HEK293 (cell line): ENCODE results near the gene HSD17B10.

Source experiments
- CTCF ChIA-PET: fragments of 350-600 bp; formaldehyde crosslinking; extraction: SDS; loops from one replicate; lab custom pipeline; 2021; ENCODE audit warnings: antibody characterized with exemption; lab: Yijun Ruan, JAX
- POLR2A ChIA-PET: fragments of 300-600 bp; formaldehyde crosslinking; extraction: SDS; loops from one replicate; lab custom pipeline; 2020; ENCODE audit warnings: antibody characterized with exemption, inconsistent platforms; lab: Yijun Ruan, JAX
- H3K27ac ChIP-seq: fragments of 200-500 bp; sonication (Bioruptor generic); 2 replicates; pipeline ENCODE4 v1.5.1; 2014; ENCODE audit warnings: low read depth, low read length, control low read depth, inconsistent platforms; ENCODE audit errors: extremely low read depth
- H3K36me3 ChIP-seq, 2 experiments: fragments of 200-500 bp in 1 of 2; sonication (Bioruptor generic) in 1 of 2; 1 replicate in 1 of 2; 2 replicates in 1 of 2; pipeline ENCODE4 v1.5.1; 2014 to 2017; ENCODE audit warnings: inconsistent platforms in 2 of 2, low read length in 2 of 2; ENCODE audit not compliant: control insufficient read depth in 2 of 2, insufficient read depth in 1 of 2
- H3K4me1 ChIP-seq: fragments of 200-500 bp; sonication (Bioruptor generic); 2 replicates; pipeline ENCODE4 v1.5.1; 2014; ENCODE audit warnings: mild to moderate bottlenecking, low read length, inconsistent platforms; ENCODE audit not compliant: control insufficient read depth, insufficient read depth
- H3K4me3 ChIP-seq: 2 replicates; pipeline ENCODE4 v1.5.1; 2011; ENCODE audit warnings: low read depth, mild to moderate bottlenecking, control low read depth, low read length, moderate library complexity
- H3K9me3 ChIP-seq: fragments of 200-500 bp; sonication (Bioruptor generic); 2 replicates; pipeline ENCODE4 v1.5.1; 2014; ENCODE audit warnings: low read depth, low read length, inconsistent platforms; ENCODE audit not compliant: control insufficient read depth, insufficient read depth
- HOXD13 ChIP-seq: sonication (generic); formaldehyde crosslinking; IDR thresholded peaks from 2 replicates; pipeline ENCODE4 v1.8.0; 2022; ENCODE audit warnings: missing genetic modification reagents, borderline replicate concordance
- KLF8 ChIP-seq: fragments of 450-650 bp; formaldehyde crosslinking; IDR thresholded peaks from 2 replicates; pipeline ENCODE4 v1.5.1; 2016; ENCODE audit warnings: missing biosample characterization, missing genetic modification characterization
- MZF1 ChIP-seq: fragments of 450-650 bp; formaldehyde crosslinking; IDR thresholded peaks from 2 replicates; pipeline ENCODE4 v1.5.1; 2017; ENCODE audit warnings: missing biosample characterization, missing genetic modification characterization, borderline replicate concordance
- ZNF132 ChIP-seq: fragments of 450-650 bp; formaldehyde crosslinking; IDR thresholded peaks from 2 replicates; pipeline ENCODE4 v1.5.1; 2017; ENCODE audit warnings: missing biosample characterization, missing genetic modification characterization, borderline replicate concordance
- ZNF133 ChIP-seq: fragments of 450-650 bp; formaldehyde crosslinking; IDR thresholded peaks from 2 replicates; pipeline ENCODE4 v1.5.1; 2016; ENCODE audit warnings: missing biosample characterization, missing genetic modification characterization
- ZNF140 ChIP-seq: fragments of 450-650 bp; formaldehyde crosslinking; IDR thresholded peaks from 2 replicates; pipeline ENCODE4 v1.5.1; 2016; ENCODE audit warnings: missing biosample characterization, missing genetic modification characterization
- ZNF155 ChIP-seq: fragments of 450-650 bp; formaldehyde crosslinking; IDR thresholded peaks from 2 replicates; pipeline ENCODE4 v1.5.1; 2016; ENCODE audit warnings: missing biosample characterization, missing genetic modification characterization
- ZNF175 ChIP-seq: fragments of 450-650 bp; formaldehyde crosslinking; IDR thresholded peaks from 2 replicates; pipeline ENCODE4 v1.5.1; 2016; ENCODE audit warnings: missing biosample characterization, missing genetic modification characterization
- ZNF2 ChIP-seq: fragments of 450-650 bp; formaldehyde crosslinking; IDR thresholded peaks from 2 replicates; pipeline ENCODE4 v1.5.1; 2016; ENCODE audit warnings: missing biosample characterization, missing genetic modification characterization
- ZNF266 ChIP-seq: fragments of 450-650 bp; formaldehyde crosslinking; IDR thresholded peaks from 2 replicates; pipeline ENCODE4 v1.5.1; 2016; ENCODE audit warnings: missing biosample characterization, missing genetic modification characterization, low read depth
- ZNF37A ChIP-seq: fragments of 450-650 bp; IDR thresholded peaks from 2 replicates; pipeline ENCODE4 v1.5.1; 2018; ENCODE audit warnings: missing biosample characterization, missing genetic modification characterization
- ZNF394 ChIP-seq: fragments of 450-650 bp; formaldehyde crosslinking; IDR thresholded peaks from 2 replicates; pipeline ENCODE4 v1.5.1; 2016; ENCODE audit warnings: missing biosample characterization, missing genetic modification characterization, mild to moderate bottlenecking, moderate library complexity, borderline replicate concordance
- ZNF449 ChIP-seq: fragments of 450-650 bp; formaldehyde crosslinking; IDR thresholded peaks from 2 replicates; pipeline ENCODE4 v1.5.1; 2017; ENCODE audit warnings: missing biosample characterization, mild to moderate bottlenecking, missing genetic modification characterization, moderate library complexity
- ZNF530 ChIP-seq: fragments of 450-650 bp; formaldehyde crosslinking; IDR thresholded peaks from 2 replicates; pipeline ENCODE4 v1.5.1; 2016; ENCODE audit warnings: low read depth, missing biosample characterization, missing genetic modification characterization
- ZNF600 ChIP-seq: fragments of 450-650 bp; formaldehyde crosslinking; IDR thresholded peaks from 2 replicates; pipeline ENCODE4 v1.5.1; 2016; ENCODE audit warnings: missing biosample characterization, missing genetic modification characterization
- ZNF701 ChIP-seq: fragments of 450-650 bp; formaldehyde crosslinking; IDR thresholded peaks from 2 replicates; pipeline ENCODE4 v1.5.1; 2016; ENCODE audit warnings: missing biosample characterization, missing genetic modification characterization
- ZNF830 ChIP-seq: fragments of 450-650 bp; IDR thresholded peaks from 2 replicates; pipeline ENCODE4 v1.5.0; 2018; ENCODE audit warnings: missing biosample characterization, missing genetic modification characterization, low read depth, mild to moderate bottlenecking, moderate library complexity
- ZSCAN18 ChIP-seq: fragments of 450-650 bp; formaldehyde crosslinking; IDR thresholded peaks from 2 replicates; pipeline ENCODE4 v1.5.1; 2016; ENCODE audit warnings: missing biosample characterization, missing genetic modification characterization
- TF ChIP-seq, protein P1 (sequence below): fragments of 450-650 bp; IDR thresholded peaks from 2 replicates; pipeline ENCODE4 v1.5.1; 2018; ENCODE audit warnings: missing biosample characterization, missing genetic modification characterization
- TF ChIP-seq, protein P2 (sequence below): fragments of 450-650 bp; formaldehyde crosslinking; IDR thresholded peaks from 2 replicates; pipeline ENCODE4 v1.5.1; 2016; ENCODE audit warnings: missing biosample characterization, missing genetic modification characterization
- TF ChIP-seq, protein P3 (sequence below): fragments of 450-650 bp; formaldehyde crosslinking; IDR thresholded peaks from 2 replicates; pipeline ENCODE4 v1.5.1; 2016; ENCODE audit warnings: missing biosample characterization, missing genetic modification characterization, borderline replicate concordance

HSD17B10 gene

DNA sequence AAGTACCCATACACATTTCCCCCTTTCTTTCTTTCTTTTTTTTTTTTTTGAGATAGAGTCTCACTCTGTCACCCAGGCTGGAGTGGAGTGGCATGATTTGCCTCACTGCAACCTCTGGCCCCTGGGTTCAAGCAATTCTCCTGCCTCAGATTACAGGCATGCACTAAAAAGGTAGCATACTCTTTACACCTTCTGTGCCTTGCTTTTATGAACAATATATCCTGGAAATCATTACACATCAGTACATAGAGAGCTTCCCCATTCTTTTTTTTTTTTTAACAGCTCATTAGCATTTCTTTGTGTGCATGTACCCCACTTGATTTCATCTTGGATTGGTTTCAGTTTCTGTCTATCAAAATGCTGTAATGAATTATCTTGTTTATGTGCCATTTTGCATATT, 18.6 kb upstream of the HSD17B10 start:
- CTCF ChIA-PET = interaction anchor here (0.6 to 1.7 kb wide), 6 partner anchors 14 to 167 kb away, joined by 3 to 10 read pairs (median 3); no protein-coding TSS in a partner anchor
- POLR2A ChIA-PET = interaction anchor here (1.5 kb wide), 1 partner anchor 30 kb away, joined by 4 read pairs; the partner anchor contains the start of genes RIBC1 and SMC1A
- H3K4me3 ChIP-seq = no peak overlapping the region
- TF ChIP-seq ZNF701 (tag by site-specific recombination) = no peak
- TF ChIP-seq ZNF600 (tag by site-specific recombination) = no peak
- no peak for TF ChIP-seq ZNF449 (tag by site-specific recombination)
- no peak for TF ChIP-seq ZNF266 (tag by site-specific recombination)
- no peak for TF ChIP-seq ZNF394 (tag by site-specific recombination)
- no peak for TF ChIP-seq KLF8 (tag by site-specific recombination)
- no peak for TF ChIP-seq ZNF37A (tag by site-specific recombination)
- TF ChIP-seq, protein P1, sequence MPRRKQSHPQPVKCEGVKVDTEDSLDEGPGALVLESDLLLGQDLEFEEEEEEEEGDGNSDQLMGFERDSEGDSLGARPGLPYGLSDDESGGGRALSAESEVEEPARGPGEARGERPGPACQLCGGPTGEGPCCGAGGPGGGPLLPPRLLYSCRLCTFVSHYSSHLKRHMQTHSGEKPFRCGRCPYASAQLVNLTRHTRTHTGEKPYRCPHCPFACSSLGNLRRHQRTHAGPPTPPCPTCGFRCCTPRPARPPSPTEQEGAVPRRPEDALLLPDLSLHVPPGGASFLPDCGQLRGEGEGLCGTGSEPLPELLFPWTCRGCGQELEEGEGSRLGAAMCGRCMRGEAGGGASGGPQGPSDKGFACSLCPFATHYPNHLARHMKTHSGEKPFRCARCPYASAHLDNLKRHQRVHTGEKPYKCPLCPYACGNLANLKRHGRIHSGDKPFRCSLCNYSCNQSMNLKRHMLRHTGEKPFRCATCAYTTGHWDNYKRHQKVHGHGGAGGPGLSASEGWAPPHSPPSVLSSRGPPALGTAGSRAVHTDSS = no peak
- no peak for TF ChIP-seq ZNF155 (tag by site-specific recombination)
- TF ChIP-seq HOXD13 (CRISPR knock-in tag) = no peak
- TF ChIP-seq, protein P2, sequence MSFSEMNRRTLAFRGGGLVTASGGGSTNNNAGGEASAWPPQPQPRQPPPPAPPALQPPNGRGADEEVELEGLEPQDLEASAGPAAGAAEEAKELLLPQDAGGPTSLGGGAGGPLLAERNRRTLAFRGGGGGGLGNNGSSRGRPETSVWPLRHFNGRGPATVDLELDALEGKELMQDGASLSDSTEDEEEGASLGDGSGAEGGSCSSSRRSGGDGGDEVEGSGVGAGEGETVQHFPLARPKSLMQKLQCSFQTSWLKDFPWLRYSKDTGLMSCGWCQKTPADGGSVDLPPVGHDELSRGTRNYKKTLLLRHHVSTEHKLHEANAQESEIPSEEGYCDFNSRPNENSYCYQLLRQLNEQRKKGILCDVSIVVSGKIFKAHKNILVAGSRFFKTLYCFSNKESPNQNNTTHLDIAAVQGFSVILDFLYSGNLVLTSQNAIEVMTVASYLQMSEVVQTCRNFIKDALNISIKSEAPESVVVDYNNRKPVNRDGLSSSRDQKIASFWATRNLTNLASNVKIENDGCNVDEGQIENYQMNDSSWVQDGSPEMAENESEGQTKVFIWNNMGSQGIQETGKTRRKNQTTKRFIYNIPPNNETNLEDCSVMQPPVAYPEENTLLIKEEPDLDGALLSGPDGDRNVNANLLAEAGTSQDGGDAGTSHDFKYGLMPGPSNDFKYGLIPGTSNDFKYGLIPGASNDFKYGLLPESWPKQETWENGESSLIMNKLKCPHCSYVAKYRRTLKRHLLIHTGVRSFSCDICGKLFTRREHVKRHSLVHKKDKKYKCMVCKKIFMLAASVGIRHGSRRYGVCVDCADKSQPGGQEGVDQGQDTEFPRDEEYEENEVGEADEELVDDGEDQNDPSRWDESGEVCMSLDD = no peak
- no peaks in the 10 kb centered on the region for H3K36me3 ChIP-seq
- no peak overlapping the region for H3K27ac ChIP-seq
- no peaks in the 10 kb centered on the region for H3K4me1 ChIP-seq
- H3K9me3 ChIP-seq = no peaks in the 10 kb centered on the region

DNA sequence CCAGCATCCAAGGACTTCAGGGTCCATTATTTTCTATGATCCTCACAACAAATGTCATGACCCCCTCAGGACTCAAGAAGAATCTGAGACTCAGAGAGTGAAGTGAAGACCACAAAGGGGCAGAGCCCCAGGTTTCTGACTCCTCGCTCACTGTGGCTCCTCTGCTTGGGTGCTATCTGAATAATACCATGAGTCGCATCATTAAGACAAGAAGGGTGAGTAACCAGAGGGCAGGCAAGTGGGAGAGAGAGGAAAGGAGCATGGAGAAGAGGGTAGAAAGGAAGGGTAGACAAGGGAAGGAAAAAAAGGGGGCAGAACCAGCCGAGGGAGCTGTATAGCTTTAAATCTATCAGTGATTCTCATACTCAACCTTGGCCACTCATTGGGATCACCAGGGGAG, 15.5 kb upstream of the HSD17B10 start:
- ChIA-PET POLR2A (no interaction called here), CTCF (interaction anchor here (0.7 to 6.4 kb wide), 5 partner anchors 32 to 137 kb away, joined by 3 to 131 read pairs (median 3); no protein-coding TSS in a partner anchor)
- Histone ChIP-seq H3K4me3 (no peak overlapping the region), H3K9me3 (no peaks in the 10 kb centered on the region), H3K4me1 (no peaks in the 10 kb centered on the region), H3K36me3 (no peaks in the 10 kb centered on the region; a peak in 1 of 3 replicates), H3K27ac (no peak overlapping the region)
- TF ChIP-seq ZNF132 (tag by site-specific recombination) = no peak
- no peak for TF ChIP-seq ZSCAN18 (tag by site-specific recombination)
- TF ChIP-seq, all 188 proteins: peak for 0

DNA sequence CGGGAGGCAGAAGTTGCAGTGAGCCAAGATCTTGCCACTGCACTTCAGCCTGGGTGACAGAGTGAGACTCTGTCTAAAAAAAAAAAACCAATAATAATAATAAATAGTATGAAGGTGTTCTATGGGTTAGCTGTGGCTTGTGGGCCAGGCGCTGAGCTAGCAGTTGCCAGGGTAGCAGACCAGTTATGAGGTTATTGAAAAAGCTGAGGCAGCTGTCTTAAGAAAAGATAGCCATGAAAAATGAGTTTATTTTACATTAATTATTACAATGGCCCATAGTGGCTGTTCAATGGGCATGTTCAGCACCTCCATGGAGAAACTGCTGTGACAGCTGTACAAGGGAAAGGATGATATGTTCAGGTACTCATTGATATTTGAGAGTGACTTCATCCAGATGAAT, 13.3 kb upstream of the HSD17B10 start:
- POLR2A ChIA-PET = interaction anchor here (1.7 kb wide), 1 partner anchor 25 kb away, joined by 8 read pairs; the partner anchor contains the start of genes RIBC1 and SMC1A
- H3K4me1 ChIP-seq = no peaks in the 10 kb centered on the region
- no peaks in the 10 kb centered on the region for H3K9me3 ChIP-seq
- H3K27ac ChIP-seq = no peak overlapping the region
- CTCF ChIA-PET = interaction anchor here (0.5 to 6.4 kb wide), 13 partner anchors 11 to 375 kb away, joined by 3 to 131 read pairs (median 6); partner anchors contain the start of genes HSD17B10, RIBC1 and SMC1A
- no peak overlapping the region for H3K4me3 ChIP-seq
- TF ChIP-seq ZNF175 (tag by site-specific recombination) = no peak
- no peak for TF ChIP-seq MZF1
- no peak for TF ChIP-seq ZNF140 (tag by site-specific recombination)
- no peak for TF ChIP-seq ZNF530 (tag by site-specific recombination)
- TF ChIP-seq ZNF830 (tag by site-specific recombination) = no peak
- no peak for TF ChIP-seq ZNF2 (tag by site-specific recombination)
- TF ChIP-seq, protein P3, sequence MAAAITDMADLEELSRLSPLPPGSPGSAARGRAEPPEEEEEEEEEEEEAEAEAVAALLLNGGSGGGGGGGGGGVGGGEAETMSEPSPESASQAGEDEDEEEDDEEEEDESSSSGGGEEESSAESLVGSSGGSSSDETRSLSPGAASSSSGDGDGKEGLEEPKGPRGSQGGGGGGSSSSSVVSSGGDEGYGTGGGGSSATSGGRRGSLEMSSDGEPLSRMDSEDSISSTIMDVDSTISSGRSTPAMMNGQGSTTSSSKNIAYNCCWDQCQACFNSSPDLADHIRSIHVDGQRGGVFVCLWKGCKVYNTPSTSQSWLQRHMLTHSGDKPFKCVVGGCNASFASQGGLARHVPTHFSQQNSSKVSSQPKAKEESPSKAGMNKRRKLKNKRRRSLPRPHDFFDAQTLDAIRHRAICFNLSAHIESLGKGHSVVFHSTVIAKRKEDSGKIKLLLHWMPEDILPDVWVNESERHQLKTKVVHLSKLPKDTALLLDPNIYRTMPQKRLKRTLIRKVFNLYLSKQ = no peak
- no peak for TF ChIP-seq ZNF133 (tag by site-specific recombination)
- H3K36me3 ChIP-seq = no peaks in the 10 kb centered on the region; a peak in 1 of 3 replicates
